ENCODE data around the gene CXorf38.

DNA sequence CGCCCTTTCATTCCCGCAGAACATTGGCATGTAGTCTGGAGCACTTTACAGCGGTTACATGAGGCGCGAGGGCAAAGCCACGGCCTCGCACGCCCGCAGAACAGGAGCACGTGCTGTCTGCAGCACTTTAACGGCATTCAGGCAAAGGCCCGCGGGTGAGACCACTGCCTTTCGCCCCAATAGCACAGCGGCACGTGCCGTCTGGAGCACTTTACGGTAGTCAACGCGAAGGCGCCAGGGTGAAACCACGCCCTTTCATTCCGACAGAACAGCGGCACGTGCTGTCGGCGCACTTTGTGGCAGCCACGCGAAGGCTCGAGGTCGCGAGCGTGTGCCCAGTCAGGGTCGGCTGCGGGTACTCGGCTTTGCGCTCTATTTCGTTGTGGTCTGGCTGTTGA, 24.2 kb downstream of the CXorf38 start, which contains the start of gene MPC1L:
- TF ChIP-seq, protein P1, sequence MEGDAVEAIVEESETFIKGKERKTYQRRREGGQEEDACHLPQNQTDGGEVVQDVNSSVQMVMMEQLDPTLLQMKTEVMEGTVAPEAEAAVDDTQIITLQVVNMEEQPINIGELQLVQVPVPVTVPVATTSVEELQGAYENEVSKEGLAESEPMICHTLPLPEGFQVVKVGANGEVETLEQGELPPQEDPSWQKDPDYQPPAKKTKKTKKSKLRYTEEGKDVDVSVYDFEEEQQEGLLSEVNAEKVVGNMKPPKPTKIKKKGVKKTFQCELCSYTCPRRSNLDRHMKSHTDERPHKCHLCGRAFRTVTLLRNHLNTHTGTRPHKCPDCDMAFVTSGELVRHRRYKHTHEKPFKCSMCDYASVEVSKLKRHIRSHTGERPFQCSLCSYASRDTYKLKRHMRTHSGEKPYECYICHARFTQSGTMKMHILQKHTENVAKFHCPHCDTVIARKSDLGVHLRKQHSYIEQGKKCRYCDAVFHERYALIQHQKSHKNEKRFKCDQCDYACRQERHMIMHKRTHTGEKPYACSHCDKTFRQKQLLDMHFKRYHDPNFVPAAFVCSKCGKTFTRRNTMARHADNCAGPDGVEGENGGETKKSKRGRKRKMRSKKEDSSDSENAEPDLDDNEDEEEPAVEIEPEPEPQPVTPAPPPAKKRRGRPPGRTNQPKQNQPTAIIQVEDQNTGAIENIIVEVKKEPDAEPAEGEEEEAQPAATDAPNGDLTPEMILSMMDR (optimal IDR thresholded peaks at IDR 0.05 in 1 of 3, IDR thresholded peaks at IDR 0.05 in 1 of 3, conservative IDR thresholded peaks at IDR 0.05 in 1 of 3; ENCODE audit: extremely low read depth in 1 of 3, insufficient read depth in 2 of 3, low read length in 3 of 3): no peak
- TF ChIP-seq EZH2 (IDR thresholded peaks at IDR 0.05; ENCODE audit: low read length): no peak
